ENCODE data around the gene CHPF.
A peak's percentile ranks its signal among the peaks of the same experiment; 100 is the strongest.

CHPF gene

GRCh38 chr2:219543596-219544358 is at the start of gene CHPF, which contains the start of gene TMEM198:
TSS of gene CHPF (minus strand) at chr2:219543809. CDS start at chr2:219543538, 271 bp downstream.
TSS of gene TMEM198 (plus strand) at chr2:219544028. CDS start at chr2:219544728, 700 bp downstream.
- DNase-seq, result peak; percentile 88

GRCh38 chr2:219593154-219593553 is 49.5 kb upstream of the CHPF start:
- DNase-seq, result no peak

- DNase-seq, result no peak
Measured at GRCh38 chr2:219592736-219593135, 49.1 kb upstream of the CHPF start.

- no peak for DNase-seq
Measured at GRCh38 chr2:219591091-219591490, 47.5 kb upstream of the CHPF start.

GRCh38 chr2:219581346-219581745 is 37.7 kb upstream of the CHPF start:
- no peak for DNase-seq

- DNase-seq, result no peak
Measured at GRCh38 chr2:219578811-219579613, 35.4 kb upstream of the CHPF start.

- no peak for DNase-seq
Measured at GRCh38 chr2:219576505-219577388, 33.1 kb upstream of the CHPF start.

- no peak for DNase-seq
Measured at GRCh38 chr2:219575566-219576504, 32.2 kb upstream of the CHPF start.

GRCh38 chr2:219574484-219575311 is 31.1 kb upstream of the CHPF start:
- DNase-seq, result no peak

GRCh38 chr2:219573166-219573565 is 29.6 kb upstream of the CHPF start:
- DNase-seq, result no peak

- no peak for DNase-seq
Measured at GRCh38 chr2:219572237-219573001, 28.8 kb upstream of the CHPF start, which contains the start of gene INHA. TSS of gene INHA (plus strand) at chr2:219572310. CDS start at chr2:219572375, 65 bp downstream.

- DNase-seq, result peak; percentile 7
Measured at GRCh38 chr2:219571311-219572236, 28.0 kb upstream of the CHPF start, which contains the start of gene OBSL1. TSS of gene OBSL1 (minus strand) at chr2:219571539. CDS start at chr2:219571232, 307 bp downstream.

- no peak for DNase-seq
Measured at GRCh38 chr2:219570924-219571310, 27.3 kb upstream of the CHPF start.

GRCh38 chr2:219570194-219570923 is 26.8 kb upstream of the CHPF start:
- no peak for DNase-seq

- no peak for DNase-seq
Measured at GRCh38 chr2:219569635-219570034, 26.0 kb upstream of the CHPF start.

- no peak for DNase-seq
Measured at GRCh38 chr2:219569041-219569440, 25.4 kb upstream of the CHPF start.

GRCh38 chr2:219567791-219568361 is 24.3 kb upstream of the CHPF start:
- no peak for DNase-seq

- DNase-seq, result no peak
Measured at GRCh38 chr2:219567131-219567530, 23.5 kb upstream of the CHPF start.

Data from NCI-H2081 treated with DMSO at 0.1 percent for 48 hours (cell line).